Globus pallidus (tissue), 1 donor: ENCODE data around the gene NDNF.

Experiments
- DNase-seq: peaks from one replicate; pipeline ENCODE4 v3.0.0-alpha.2; 2015; ENCODE audit warnings: low spot score

Gene NDNF, protein sequence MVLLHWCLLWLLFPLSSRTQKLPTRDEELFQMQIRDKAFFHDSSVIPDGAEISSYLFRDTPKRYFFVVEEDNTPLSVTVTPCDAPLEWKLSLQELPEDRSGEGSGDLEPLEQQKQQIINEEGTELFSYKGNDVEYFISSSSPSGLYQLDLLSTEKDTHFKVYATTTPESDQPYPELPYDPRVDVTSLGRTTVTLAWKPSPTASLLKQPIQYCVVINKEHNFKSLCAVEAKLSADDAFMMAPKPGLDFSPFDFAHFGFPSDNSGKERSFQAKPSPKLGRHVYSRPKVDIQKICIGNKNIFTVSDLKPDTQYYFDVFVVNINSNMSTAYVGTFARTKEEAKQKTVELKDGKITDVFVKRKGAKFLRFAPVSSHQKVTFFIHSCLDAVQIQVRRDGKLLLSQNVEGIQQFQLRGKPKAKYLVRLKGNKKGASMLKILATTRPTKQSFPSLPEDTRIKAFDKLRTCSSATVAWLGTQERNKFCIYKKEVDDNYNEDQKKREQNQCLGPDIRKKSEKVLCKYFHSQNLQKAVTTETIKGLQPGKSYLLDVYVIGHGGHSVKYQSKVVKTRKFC

GRCh38 chr4:121072224-121073003 lies at the start of gene NDNF:
TSS of gene NDNF (minus strand) at chr4:121072535. CDS start at chr4:121045837, 26,698 bp downstream.
- DNase-seq = peak; percentile 24

GRCh38 chr4:121119715-121120114 lies 47.4 kb upstream of the NDNF start:
- no peak for DNase-seq

GRCh38 chr4:121118344-121118743 lies 46.0 kb upstream of the NDNF start:
- DNase-seq = no peak

DNA sequence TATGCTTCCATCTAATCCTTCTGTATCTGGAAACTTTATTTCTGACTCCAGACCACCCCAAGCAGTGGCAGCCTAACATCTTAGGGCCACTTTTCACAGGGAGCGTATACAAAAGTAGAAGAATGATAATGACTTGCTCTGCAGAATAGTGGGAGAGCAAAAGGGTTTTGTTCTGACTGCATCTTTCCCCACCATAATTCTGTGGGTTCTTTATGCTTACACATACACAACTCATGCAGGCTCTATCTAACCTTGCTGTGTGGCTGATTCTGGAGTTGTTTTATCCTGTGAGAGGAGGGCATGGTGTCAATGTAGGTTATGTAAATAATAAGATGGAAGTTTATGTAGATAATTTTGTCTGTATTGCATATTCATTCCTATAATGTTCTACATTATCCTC lies 42.4 kb upstream of the NDNF start:
- DNase-seq = no peak

DNA sequence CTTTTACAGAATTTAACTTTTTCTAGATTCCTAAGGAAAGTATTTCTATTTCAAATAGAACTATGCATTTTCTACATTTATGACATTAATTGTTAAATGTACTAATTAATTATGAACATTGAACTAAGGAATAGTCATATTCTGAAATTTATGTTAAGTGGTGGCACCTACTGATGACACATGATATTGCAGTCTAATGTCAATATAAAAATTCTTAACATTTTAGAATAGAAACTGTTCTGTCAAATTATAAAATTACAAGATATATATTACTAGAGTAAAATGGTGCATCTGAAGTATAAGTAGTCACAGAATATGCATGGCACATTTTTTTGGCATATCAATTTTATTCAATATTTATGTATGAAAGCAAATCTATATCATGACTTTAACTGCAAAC lies 40.2 kb upstream of the NDNF start:
- no peak for DNase-seq

- DNase-seq = no peak
Observed at GRCh38 chr4:121108557-121108956, 36.2 kb upstream of the NDNF start.

DNA sequence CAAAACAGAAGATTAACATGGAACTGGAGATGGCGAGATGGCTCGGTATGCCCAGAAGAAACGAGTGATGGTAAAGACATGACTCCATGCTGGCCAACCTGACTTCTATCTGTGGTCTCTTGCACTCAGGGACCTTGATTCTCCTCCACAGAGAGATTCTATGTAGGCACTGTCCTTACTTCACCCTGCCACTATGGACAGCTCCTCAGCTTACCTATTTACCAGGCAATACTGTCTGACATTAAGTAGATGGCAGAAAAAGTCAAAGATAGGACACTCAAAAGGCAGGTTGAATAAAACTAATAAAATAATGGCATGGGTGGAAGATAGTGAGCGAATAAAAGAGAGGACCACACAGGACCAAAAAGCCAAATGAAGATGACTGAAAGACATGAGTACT lies 35.2 kb upstream of the NDNF start:
- DNase-seq = no peak

- no peak for DNase-seq
Observed at GRCh38 chr4:121100093-121100775, 27.9 kb upstream of the NDNF start.

DNA sequence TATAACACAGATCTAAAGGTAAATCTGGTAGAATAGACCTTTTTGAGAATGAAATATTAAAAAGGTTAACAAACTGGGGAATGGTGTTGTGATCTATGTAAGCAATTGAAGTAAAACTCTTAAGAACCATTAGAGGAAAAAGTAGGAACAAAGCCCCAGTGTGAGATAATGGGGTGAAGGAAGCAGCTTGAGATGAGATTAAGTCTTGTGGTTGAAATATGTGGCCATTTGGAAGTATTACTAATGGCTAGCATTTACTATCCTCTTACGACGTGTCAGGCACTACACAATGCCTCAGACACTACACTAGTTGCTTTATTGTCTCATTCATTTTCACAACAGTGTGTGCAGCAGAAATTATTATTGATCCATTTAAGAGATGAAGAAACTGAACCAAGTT lies 25.9 kb upstream of the NDNF start:
- no peak for DNase-seq

DNA sequence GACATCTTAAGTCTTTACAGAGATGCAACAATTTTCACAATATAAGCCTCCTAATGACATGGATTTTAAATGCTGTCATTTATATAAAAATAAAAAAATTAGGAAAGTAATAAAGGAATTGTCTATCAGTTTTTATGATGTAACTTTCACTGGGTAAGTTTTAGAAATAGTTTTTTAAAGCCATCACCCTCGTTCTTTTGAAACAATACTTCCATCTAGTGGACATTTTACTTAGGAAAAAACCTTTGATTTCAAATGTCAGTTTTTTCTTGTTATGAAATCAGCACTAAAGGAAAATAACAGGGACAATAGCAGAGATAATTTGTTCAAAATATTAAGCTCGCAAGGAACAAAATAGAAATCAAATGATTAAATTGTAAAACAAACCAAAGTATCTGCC lies 24.3 kb upstream of the NDNF start:
- DNase-seq = peak; percentile 19

DNA sequence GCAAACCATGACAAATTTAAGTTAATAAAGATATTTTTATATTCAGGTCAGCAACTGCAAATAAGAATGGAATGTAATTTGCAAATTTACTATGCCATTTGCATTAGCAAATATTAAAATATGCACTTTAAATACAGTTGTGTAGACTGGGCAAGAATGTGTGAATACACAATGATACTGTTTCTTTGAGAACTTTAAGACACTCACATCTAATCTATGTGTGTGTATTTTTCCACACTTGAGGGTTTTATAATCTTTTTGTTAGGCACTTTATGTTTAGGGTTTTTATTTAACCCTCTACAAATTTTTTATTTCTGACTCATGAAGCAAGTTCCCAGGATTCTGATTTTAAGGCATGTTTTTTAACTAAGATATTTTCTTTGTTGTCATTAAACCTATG lies 23.9 kb upstream of the NDNF start:
- no peak for DNase-seq

DNA sequence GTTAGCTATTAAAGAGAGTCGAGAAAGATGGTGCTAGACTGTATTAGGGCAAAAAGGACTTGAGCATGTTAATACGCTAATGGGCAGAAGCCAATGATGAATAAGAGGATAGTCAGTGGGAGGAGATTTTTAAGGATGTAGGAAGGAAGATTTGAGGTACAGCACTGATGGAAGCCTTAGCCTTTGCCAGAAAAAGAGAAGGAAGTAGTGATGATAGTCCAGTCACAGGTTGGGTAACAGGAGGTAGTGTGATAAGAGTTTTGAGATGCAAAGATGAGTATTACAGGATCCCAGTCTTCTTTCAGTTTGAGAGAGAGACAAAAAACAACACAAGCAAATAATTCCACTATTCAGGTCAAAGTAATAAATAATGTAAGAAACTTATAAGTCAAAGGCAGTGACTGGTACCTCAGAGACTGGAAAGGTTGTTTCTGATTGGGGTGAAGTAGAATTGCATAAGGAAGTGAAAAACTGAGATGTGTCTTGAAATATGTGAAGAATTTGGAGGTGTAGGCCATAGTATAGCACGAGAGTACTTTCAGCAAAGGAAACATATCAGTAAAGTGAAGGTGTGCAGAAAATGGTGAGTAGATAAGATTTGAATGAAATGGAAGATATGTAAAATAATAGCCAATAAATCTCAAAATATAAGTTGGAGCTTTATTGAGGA lies 22.1 kb upstream of the NDNF start:
- no peak for DNase-seq

- no peak for DNase-seq
Observed at GRCh38 chr4:121093261-121093660, 20.9 kb upstream of the NDNF start.

- no peak for DNase-seq
Observed at GRCh38 chr4:121091941-121092340, 19.6 kb upstream of the NDNF start.

GRCh38 chr4:121088867-121089266 lies 16.5 kb upstream of the NDNF start:
- DNase-seq = no peak

- DNase-seq = no peak
Observed at GRCh38 chr4:121079376-121079775, 7.0 kb upstream of the NDNF start.

DNA sequence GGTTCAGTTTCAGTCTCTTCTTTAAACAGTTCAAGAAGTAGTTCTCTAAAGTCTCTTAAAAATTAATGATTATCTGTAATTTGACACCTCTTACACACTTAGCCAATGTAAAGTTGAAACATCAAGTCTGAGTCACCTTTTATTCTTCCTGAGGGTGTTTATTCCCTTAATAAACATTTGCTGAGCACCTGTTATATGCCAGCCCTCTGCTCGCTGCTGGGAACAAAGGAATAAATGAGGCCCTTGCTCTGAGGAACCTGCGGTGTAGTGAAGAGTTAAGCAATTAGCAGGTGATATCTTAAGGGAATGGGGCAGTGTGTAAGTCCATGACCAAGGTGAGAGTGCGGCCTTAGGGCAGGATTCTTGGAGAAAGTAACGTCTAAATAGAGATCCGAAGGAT lies 5.2 kb upstream of the NDNF start:
- DNase-seq = no peak

- DNase-seq = no peak
Observed at GRCh38 chr4:121076416-121076815, 4.1 kb upstream of the NDNF start.

GRCh38 chr4:121073672-121074381 lies 1.5 kb upstream of the NDNF start:
- no peak for DNase-seq

- DNase-seq = no peak
Observed at GRCh38 chr4:121073004-121073435, 685 bp upstream of the NDNF start.

GRCh38 chr4:121071640-121072223 lies 603 bp downstream of the NDNF start:
- DNase-seq = no peak
